Activated T-cell treated with anti-CD3 and anti-CD28 coated beads, Interleukin-2, amount 50 U/mL, for 1 hour (primary cell): ENCODE data around the gene TPM3.
"Not testable (repeated sequence)": the region's sequence is repeated elsewhere in the genome, so short reads cannot be mapped to it uniquely, and the experiment has no call there.

Experiments
- DNase-seq: peaks from one replicate; pipeline ENCODE4 v3.0.0-alpha.2; 2020

Gene TPM3

GRCh38 chr1:154159554-154159953 lies 32.3 kb downstream of the TPM3 start:
- no peak for DNase-seq

DNA sequence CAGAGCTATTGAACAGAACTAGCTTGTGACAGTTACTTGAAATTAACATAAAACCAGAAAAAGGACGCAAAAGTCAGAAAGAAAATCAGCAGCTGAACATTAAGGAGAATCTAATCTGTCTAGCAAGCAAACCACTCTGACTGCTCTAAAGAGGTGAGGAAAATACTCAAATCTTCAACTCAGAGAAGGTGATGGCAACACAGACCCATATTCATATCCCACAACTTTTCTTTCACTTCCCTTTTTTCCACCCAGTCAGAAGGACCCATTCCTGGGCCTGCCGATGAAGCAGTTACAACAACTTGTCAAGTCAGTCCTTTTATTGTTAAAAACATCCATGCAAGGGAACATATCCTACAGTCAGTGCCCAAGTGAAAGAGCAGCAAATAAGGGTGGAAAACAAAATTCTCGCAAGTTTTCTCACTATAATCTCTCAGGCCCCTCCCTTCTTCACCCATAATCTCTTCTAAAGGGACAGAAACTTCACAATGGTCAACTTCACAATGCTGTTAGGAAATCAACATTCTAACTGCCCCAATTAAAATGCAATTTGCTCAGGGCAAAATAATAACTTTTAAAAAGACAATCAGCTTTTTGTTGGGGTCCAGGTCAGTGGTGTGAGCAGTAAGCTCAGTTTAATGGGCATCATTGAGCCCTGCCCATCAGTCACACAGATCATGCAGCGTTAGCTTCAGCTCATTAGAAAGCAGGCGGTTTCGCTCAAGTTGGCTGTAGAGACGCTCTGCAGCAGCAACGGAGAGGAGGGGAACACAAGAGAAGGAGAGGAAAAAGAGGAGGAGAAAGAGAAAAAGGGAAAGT lies 33.4 kb downstream of the TPM3 start:
- no peak for DNase-seq

DNA sequence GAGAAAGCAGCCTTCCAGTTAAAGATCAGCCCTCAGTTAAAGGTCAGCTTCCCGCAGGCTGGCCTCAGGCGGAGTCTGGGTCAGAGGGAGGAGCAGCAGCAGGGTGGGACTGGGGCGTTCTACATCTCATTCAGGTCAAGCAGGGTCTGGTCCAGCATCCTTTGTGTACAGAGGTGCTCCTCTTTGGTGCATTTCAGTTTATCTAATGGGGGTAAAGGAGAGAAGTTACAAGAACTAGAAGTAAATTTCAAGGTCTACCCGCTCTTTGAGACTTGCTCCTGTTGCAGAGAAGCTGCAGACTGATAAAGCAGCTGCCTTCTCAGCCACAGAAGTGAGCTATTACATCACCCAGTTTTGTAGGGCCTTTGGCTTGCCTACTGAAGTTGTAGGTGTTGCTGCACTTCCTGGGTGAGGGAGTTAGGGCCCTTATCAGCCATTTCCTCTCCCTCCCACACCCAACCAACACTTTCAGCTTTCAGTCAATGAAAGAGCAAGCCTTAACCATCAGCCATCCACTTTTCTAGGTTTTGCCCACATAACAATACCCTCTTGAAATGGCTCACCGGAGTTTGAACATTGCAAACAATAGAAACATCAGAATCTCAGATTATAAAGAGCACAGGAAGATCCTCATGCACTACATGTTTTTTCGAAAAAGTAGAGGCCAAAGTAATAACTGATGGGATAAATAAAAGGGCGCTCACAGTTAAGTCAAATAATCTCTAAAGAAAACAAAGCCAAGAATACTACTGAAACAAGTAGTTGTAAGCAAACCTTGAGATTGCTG lies 34.2 kb downstream of the TPM3 start:
- peak; percentile 53 for DNase-seq

DNA sequence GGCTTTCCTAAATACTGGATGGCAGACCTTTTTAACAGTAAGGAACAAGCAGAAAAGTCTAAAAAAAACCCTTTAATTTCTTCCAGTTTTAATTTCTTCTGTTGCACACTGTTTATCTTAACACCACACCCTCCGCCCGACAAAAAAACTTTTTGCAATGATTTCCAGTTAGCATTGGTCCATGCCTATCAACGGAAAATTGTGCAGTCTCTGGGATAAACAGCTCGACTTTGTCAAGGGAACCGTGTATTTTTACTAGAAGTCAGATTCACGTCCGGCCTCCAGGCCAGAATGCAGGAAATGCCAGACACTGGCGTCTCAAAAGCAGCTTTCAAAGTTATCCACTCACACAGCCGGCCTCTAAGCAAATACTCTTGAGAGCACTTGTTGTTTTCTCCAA lies 36.6 kb downstream of the TPM3 start:
- DNase-seq = no peak

DNA sequence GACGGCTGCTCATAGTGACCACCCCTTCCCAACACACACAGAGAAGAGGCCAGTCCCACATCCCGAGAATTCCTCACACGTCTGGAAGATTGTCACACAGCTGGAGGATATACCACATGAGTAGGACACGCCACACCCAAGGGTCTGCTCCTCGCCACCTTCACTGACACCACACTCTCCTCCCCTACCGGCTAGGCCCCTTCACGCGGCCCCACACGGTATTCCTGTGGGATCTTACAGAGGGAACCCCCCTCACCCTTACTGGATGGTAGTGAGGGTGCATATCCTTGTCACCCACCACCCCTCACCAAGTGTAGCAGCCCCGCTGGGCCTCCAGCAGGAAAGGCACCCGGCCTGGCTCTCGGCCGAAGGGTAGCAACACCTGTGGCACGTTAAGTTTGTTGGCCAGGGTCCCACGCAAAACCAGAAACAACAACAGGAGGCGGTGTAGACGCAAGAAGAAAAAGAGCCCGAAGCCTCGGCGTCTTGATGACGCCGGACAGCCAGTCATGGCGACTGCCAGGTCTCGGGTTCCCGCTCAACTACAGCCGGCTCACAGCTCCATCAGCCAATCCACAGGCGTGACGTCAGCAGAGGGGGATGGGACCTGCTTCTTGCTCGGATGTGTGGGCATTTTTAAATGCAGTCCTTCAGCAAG lies 37.2 kb downstream of the TPM3 start, which contains the start of gene NUP210L:
Gene NUP210L (minus strand): TSS at position 540 of the 658 bp plus-strand sequence.
- DNase-seq = no peak

- DNase-seq = no peak
These were observed 37.8 kb downstream of the TPM3 start for GRCh38 chr1:154154053-154154452.

GRCh38 chr1:154151311-154151710 lies 40.6 kb downstream of the TPM3 start:
- no peak for DNase-seq

DNA sequence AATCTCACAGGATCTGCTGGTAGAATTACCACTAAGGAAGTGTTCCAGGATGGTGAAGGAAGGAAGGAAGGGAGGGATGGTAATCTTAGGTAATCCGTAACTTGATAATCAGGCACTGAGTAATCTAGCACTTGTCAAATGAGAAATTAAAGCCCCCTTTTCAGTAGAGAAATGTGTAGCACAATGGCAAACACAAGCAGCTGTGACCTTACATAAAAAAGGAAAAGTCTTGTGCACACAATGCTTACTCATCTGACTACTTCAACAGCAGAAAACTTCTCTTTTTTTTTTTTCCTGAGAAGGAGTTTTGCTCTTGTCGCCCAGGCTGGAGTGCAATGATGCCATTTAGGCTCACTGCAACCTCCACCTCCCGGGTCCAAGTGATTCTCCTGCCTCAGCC lies 43.1 kb downstream of the TPM3 start:
- DNase-seq = no peak

DNA sequence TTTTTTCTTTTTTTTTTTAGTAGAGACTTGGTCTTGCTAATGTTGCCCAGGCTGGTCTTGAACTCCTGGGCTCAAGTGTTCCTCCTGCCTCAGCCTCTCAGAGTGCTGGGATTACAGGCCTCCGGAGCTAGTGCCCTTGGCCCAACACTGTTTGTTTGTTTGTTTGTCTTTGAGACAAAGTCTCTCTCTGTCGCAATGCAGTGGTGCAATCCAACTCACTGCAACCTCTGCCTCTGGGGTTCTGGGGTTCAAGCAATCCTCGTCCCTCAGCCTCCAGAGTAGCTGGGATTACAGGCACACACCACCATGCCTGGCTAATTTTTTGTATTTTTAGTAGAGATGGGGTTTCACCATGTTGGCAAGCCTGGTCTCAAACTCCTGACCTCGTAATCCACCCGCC lies 44.4 kb downstream of the TPM3 start:
- not testable (repeated sequence) for DNase-seq

- DNase-seq = no peak
These were observed 45.9 kb downstream of the TPM3 start for GRCh38 chr1:154145986-154146385.

GRCh38 chr1:154142358-154142757 lies 49.5 kb downstream of the TPM3 start:
- DNase-seq = no peak

DNA sequence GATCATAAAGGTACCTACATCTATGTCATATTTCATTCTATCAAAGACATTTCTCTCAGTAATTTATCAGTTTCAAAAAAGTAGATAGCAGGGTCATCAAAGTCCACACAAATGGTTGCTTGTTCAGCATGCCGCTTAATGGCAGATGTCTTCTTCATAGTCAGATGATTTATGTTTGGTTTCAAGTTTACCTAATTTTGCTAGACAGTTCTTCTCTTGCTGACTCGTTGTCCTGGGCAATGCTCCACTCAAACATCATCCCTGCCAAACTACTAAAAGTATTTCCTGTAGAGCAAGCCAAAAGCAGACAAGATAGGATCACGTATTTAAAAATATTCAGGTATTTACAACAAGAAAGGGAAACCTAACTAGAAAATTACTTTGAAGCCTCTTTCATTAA lies 50.7 kb downstream of the TPM3 start:
- DNase-seq = no peak

- no peak for DNase-seq
These were observed 54.0 kb downstream of the TPM3 start for GRCh38 chr1:154137888-154138287.

DNA sequence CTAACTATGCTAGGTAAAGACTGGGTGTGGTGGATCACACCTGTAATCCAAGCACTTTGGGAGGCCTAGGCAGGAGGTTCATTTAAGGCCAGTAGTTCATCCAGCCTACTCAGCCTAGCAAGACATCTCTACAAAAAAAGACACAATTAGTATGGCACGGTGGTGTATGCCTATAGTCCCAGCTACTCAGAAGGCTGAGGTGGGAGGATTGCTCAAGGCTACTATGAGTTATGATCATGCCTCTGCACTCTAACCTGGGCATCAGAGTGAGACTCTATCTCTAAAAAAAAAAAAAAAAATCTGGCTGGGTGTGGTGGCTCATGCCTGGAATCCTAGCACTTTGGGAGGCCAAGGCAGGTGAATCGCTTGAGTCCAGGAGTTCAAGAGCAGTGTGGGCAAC lies 58.6 kb downstream of the TPM3 start:
- no peak for DNase-seq

GRCh38 chr1:154129391-154129970 lies 62.4 kb downstream of the TPM3 start:
- no peak for DNase-seq

DNA sequence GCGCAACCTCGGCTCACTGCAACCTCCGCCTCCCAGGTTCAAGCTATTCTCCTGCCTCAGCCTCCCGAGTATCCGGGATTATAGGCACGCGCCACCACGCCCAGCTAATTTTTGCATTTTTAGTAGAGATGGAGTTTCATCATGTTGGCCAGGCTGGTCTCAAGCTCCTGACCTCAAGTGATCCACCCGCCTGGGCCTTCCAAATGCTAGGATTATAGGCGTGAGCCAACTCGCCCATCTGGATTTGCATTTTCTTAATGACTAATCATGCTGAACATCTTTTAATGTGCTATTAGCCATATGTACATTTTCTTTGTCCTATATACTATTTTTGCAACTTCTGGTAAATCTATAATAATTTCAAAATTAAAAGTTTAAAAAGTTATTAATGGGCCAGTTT lies 68.7 kb downstream of the TPM3 start:
- not testable (repeated sequence) for DNase-seq

DNA sequence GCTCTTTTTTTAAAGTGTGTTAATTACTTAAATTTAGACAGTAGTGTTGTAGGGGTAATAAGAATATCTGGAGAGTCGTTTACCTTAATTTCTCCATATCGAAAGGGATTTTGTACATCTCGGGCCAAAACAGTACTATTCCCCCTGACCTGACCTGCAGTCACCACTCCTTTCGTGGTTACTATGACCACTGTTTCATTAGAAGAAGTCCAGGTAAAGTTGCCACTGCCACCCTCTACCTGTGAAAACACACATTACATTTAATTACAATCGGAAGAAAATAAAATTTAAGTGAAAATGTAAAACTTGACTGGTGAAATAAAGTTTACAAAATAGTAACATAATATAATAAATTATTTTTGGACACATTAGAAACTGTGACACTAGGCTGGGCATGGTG lies 74.3 kb downstream of the TPM3 start:
- DNase-seq = no peak

DNA sequence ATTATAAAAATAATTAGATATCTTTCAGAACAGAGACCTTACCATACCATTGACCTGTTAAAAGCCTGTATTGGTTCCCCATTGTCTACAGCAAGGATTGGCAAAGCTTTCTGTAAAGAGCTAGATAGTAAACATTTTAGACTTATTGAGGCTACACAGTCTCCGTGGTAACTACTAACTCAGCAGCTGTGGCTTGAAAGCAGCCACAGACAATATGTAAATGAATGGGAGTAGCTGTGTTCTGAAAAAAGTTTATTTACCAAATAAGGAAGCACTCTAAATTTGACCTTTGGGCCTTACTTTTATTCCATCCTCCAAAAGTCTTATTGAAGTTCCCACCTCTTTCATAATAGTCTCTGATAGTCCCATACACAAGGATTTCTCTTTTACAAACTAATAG lies 76.7 kb downstream of the TPM3 start:
- DNase-seq = no peak
